ENCODE results near the gene ZNF778. TPM values are rescaled to one million over a fixed set of nuclear protein-coding genes. Genes with fewer than 3 reads are reported as not detected.

Gene ZNF778
- total and polyA plus RNA-seq, 2 of the 8 experiments (the other 6 are each of a cell fraction or from before 2014, with no cell fraction given): 9.5 to 21.9 TPM

GRCh38 chr16:89232107-89232506, 14.6 kb downstream of the ZNF778 start:
- Histone ChIP-seq H2AFZ (ENCODE audit: low read length) (no peak overlapping the region), H2BK120ac (replicated peaks; ENCODE audit: low read depth, low read length) (no peak overlapping the region), H3K4me2 (ENCODE audit: insufficient read depth in 1 of 2, low read depth in 2 of 2, low read length in 2 of 2) (no peak overlapping the region), H2BK12ac (ENCODE audit: low read depth, low read length) (no peak overlapping the region), H3K14ac (ENCODE audit: insufficient read length) (no peak overlapping the region), H3K56ac (replicated peaks; ENCODE audit: insufficient read length, low read depth, low read length) (no peak overlapping the region), H3K9me3 (ENCODE audit: insufficient read depth in 2 of 2, low read depth in 1 of 2, low read length in 1 of 2) (peaks cover 42 to 45% of the 10 kb centered on the region in 2 experiments), H3K23ac (ENCODE audit: insufficient read length) (no peak overlapping the region), H3K4me3 (ENCODE audit: extremely low read depth in 1 of 4, insufficient read depth in 2 of 4, low read depth in 3 of 4, low read length in 4 of 4) (no peak overlapping the region), H3K79me2 (ENCODE audit: control insufficient read depth in 1 of 2, insufficient read depth in 2 of 2, low read length in 2 of 2) (peaks cover 0 to 5% of the 10 kb centered on the region in 2 experiments; a peak in 1 of 4 replicates), H4K20me1 (replicated peaks in 1 of 2; ENCODE audit: control insufficient read depth in 1 of 2, insufficient read depth in 2 of 2, low read length in 2 of 2) (no peaks in the 10 kb centered on the region), H4K8ac (ENCODE audit: extremely low read depth, insufficient read depth, low read length) (no peak overlapping the region), H2BK15ac (ENCODE audit: low read length) (no peak overlapping the region), H2BK20ac (ENCODE audit: low read length) (no peak overlapping the region), H3K27me3 (replicated peaks in 1 of 4; ENCODE audit: control insufficient read depth in 3 of 4, extremely low read depth in 1 of 4, insufficient read depth in 3 of 4, low read length in 3 of 4) (no peaks in the 10 kb centered on the region), H4K5ac (ENCODE audit: insufficient read length, low read depth, low read length) (no peak overlapping the region), H2AK5ac (ENCODE audit: low read depth, low read length) (no peak overlapping the region), H3K23me2 (ENCODE audit: low read depth, low read length) (peaks cover 2% of the 10 kb centered on the region; the same call in 1 of the 2 replicates), H3K27ac (ENCODE audit: low read depth, low read length) (no peak overlapping the region), H3K9ac (replicated peaks in 1 of 4; ENCODE audit: extremely low read depth in 1 of 4, low read depth in 3 of 4, low read length in 3 of 4) (no peak overlapping the region), H4K91ac (replicated peaks; ENCODE audit: insufficient read length, low read length) (no peak overlapping the region), H3K79me1 (ENCODE audit: low read depth, low read length) (peaks cover 9% of the 10 kb centered on the region; the same call in 1 of the 2 replicates), H2BK5ac (ENCODE audit: low read depth, low read length) (no peak overlapping the region), H3K4ac (replicated peaks; ENCODE audit: insufficient read length, low read depth, low read length) (no peak overlapping the region), H3K4me1 (replicated peaks in 1 of 4; ENCODE audit: control insufficient read depth in 3 of 4, insufficient read depth in 4 of 4, low read length in 3 of 4) (no peaks in the 10 kb centered on the region), H3K36me3 (ENCODE audit: control insufficient read depth in 2 of 4, insufficient read depth in 4 of 4, low read length in 3 of 4) (peaks cover 23 to 67% (median 49%) of the 10 kb centered on the region in 4 experiments), H3K18ac (ENCODE audit: extremely low read depth, low read length) (no peak overlapping the region)
- FAIRE-seq (no peak), DNase-seq (ENCODE audit: low read depth in 1 of 2, low spot score in 2 of 2) (no peak)
- 86% methylated on average over 2 of the region's 2 CpGs; no CpG with 5 or more reads in 1 of the 2 experiments for WGBS, 2 experiments (ENCODE audit: extremely low coverage in 1 of 2, insufficient coverage in 1 of 2, insufficient read length in 1 of 2, insufficient replicate concordance in 2 of 2, low coverage in 1 of 2, low lambda C conversion rate in 2 of 2, missing lambda C conversion rate in 1 of 2)
- POLR2A ChIA-PET (ENCODE audit: partially characterized antibody): no interaction called here
- CTCF ChIA-PET (ENCODE audit: partially characterized antibody): no interaction called here
- TF ChIP-seq FOSL1 (IDR thresholded peaks at IDR 0.05; ENCODE audit: insufficient read depth, low read depth, low read length): no peak
- no peak for TF ChIP-seq JUN (IDR thresholded peaks at IDR 0.05; ENCODE audit: low read depth, low read length)
- no peak for TF ChIP-seq SRF (IDR thresholded peaks at IDR 0.05; ENCODE audit: low read depth, low read length)
- no peak for TF ChIP-seq TAF1 (IDR thresholded peaks at IDR 0.05; ENCODE audit: low read depth, low read length)
- TF ChIP-seq CHD2 (IDR thresholded peaks at IDR 0.05; ENCODE audit: low read length): no peak
- TF ChIP-seq NANOG (IDR thresholded peaks at IDR 0.05; ENCODE audit: insufficient read depth, low read depth, low read length, poor library complexity, severe bottlenecking): no peak
- no peak for TF ChIP-seq HDAC2 (IDR thresholded peaks at IDR 0.05; ENCODE audit: borderline replicate concordance in 1 of 2, low read depth in 2 of 2, low read length in 2 of 2)
- no peak for TF ChIP-seq TEAD4 (IDR thresholded peaks at IDR 0.05; ENCODE audit: low read depth, low read length)
- no peak for TF ChIP-seq EP300 (IDR thresholded peaks at IDR 0.05; ENCODE audit: borderline replicate concordance in 1 of 2, low read depth in 2 of 2, low read length in 2 of 2)
- TF ChIP-seq ASH2L (IDR thresholded peaks at IDR 0.05; ENCODE audit: low read length): no peak
- no peak for TF ChIP-seq SUZ12 (IDR thresholded peaks at IDR 0.05; ENCODE audit: low read length)
- TF ChIP-seq BACH1 (IDR thresholded peaks at IDR 0.05; ENCODE audit: low read length): no peak
- TF ChIP-seq SP2 (IDR thresholded peaks at IDR 0.05; ENCODE audit: low read length): no peak
- TF ChIP-seq POU5F1 (IDR thresholded peaks at IDR 0.05; ENCODE audit: low read depth, low read length): no peak
- TF ChIP-seq TCF12 (IDR thresholded peaks at IDR 0.05; ENCODE audit: low read depth, low read length): no peak
- no peak for TF ChIP-seq JUND (IDR thresholded peaks at IDR 0.05; ENCODE audit: low read length)
